RWPE2 (cell line): ENCODE measurements around the gene FRMD6.

Source experiments
- ATAC-seq: fragments of 200-7000 bp; cut with Tn5 transposase; 3 replicates; pipeline ENCODE4 v1.9.1; 2021; ENCODE audit warnings: low read depth
- DNase-seq: peaks from one replicate; pipeline ENCODE4 v3.0.0-alpha.2; 2020; ENCODE audit warnings: low spot score
- H3K27ac ChIP-seq: fragments of 450-650 bp; 2 replicates; pipeline ENCODE4 v1.5.1; 2017; ENCODE audit warnings: mild to moderate bottlenecking; ENCODE audit not compliant: poor library complexity, severe bottlenecking
- H3K27me3 ChIP-seq: fragments of 250-450 bp; sonication (Bioruptor Pico); 2 replicates; pipeline ENCODE4 v1.5.1; 2021; ENCODE audit warnings: mild to moderate bottlenecking, moderate library complexity; ENCODE audit not compliant: insufficient read depth, poor library complexity, severe bottlenecking
- H3K36me3 ChIP-seq: fragments of 250-450 bp; sonication (Bioruptor Pico); 2 replicates; pipeline ENCODE4 v1.5.1; 2020; ENCODE audit warnings: low read depth, mild to moderate bottlenecking, moderate library complexity
- H3K4me1 ChIP-seq: fragments of 250-450 bp; sonication (Bioruptor Pico); 2 replicates; pipeline ENCODE4 v1.5.1; 2021; ENCODE audit warnings: mild to moderate bottlenecking, moderate library complexity; ENCODE audit not compliant: insufficient read depth, poor library complexity, severe bottlenecking
- H3K4me3 ChIP-seq: fragments of 250-450 bp; sonication (Bioruptor Pico); 2 replicates; pipeline ENCODE4 v1.5.1; 2021; ENCODE audit warnings: mild to moderate bottlenecking, moderate library complexity; ENCODE audit not compliant: severe bottlenecking
- H3K9me3 ChIP-seq: fragments of 250-450 bp; sonication (Bioruptor Pico); 2 replicates; pipeline ENCODE4 v1.5.1; 2021; ENCODE audit warnings: mild to moderate bottlenecking, moderate library complexity; ENCODE audit not compliant: severe bottlenecking
- TF ChIP-seq, protein P1 (sequence below): fragments of 450-650 bp; IDR thresholded peaks from one replicate; pipeline ENCODE4 v1.5.1; 2017; ENCODE audit warnings: mild to moderate bottlenecking, moderate library complexity; ENCODE audit not compliant: poor library complexity, severe bottlenecking

FRMD6 gene

DNA sequence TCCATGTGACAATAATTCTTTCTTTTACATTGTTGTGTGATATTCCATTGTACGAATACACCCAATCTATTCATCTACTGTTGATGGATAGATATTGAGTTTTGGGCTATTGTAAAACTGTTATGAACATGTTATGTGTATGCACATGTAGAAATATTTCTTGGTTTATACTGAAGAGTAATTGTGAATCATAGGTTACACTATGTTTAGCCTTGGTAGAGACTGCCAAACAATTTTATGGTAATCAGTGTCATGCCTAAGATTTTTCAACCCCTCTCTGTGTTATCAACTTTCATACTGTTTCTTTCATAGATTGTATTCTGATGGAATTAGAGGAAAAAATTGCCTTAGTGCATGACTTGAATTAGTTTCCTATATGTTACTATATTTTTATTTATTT lies 39.5 kb downstream of the FRMD6 start:
- Histone ChIP-seq H3K4me1 (peaks cover 20% of the 10 kb centered on the region), H3K27me3 (no peaks in the 10 kb centered on the region), H3K9me3 (no peaks in the 10 kb centered on the region), H3K4me3 (no peak overlapping the region), H3K36me3 (peaks cover 81% of the 10 kb centered on the region), H3K27ac (peak overlapping the region; percentile 4)
- TF ChIP-seq, protein P1, sequence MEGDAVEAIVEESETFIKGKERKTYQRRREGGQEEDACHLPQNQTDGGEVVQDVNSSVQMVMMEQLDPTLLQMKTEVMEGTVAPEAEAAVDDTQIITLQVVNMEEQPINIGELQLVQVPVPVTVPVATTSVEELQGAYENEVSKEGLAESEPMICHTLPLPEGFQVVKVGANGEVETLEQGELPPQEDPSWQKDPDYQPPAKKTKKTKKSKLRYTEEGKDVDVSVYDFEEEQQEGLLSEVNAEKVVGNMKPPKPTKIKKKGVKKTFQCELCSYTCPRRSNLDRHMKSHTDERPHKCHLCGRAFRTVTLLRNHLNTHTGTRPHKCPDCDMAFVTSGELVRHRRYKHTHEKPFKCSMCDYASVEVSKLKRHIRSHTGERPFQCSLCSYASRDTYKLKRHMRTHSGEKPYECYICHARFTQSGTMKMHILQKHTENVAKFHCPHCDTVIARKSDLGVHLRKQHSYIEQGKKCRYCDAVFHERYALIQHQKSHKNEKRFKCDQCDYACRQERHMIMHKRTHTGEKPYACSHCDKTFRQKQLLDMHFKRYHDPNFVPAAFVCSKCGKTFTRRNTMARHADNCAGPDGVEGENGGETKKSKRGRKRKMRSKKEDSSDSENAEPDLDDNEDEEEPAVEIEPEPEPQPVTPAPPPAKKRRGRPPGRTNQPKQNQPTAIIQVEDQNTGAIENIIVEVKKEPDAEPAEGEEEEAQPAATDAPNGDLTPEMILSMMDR: no peak
- ATAC-seq (peak; percentile 52; the same call in 2 of the 3 replicates), DNase-seq (no peak)

DNA sequence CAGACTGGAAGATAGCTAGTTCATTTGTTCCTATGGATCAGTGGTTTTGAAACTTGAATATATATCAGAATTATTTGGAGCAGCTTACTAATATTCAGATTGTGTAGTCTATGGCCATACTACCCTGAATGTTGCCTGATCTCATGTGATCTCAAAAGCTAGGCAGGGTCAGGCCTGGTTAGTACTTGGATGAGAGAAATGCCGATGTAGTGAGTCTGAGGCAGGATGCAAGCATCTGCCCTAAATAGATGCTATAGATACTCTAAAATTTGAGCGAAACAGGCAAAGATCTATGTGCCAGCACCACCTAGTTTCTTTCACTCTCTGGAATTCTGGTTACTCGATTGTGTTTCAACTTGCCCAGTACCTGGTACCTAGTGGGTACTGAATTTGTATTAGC lies 40.9 kb downstream of the FRMD6 start:
- TF ChIP-seq, protein P1: no peak
- Histone ChIP-seq H3K4me1 (peaks cover 11% of the 10 kb centered on the region), H3K9me3 (no peaks in the 10 kb centered on the region), H3K27ac (no peak overlapping the region), H3K36me3 (peaks cover 90% of the 10 kb centered on the region), H3K4me3 (no peak overlapping the region), H3K27me3 (no peaks in the 10 kb centered on the region)
- DNase-seq: no peak
- ATAC-seq: 0 out of 3 replicates have a peak, but pooled peaks have one; percentile 31

DNA sequence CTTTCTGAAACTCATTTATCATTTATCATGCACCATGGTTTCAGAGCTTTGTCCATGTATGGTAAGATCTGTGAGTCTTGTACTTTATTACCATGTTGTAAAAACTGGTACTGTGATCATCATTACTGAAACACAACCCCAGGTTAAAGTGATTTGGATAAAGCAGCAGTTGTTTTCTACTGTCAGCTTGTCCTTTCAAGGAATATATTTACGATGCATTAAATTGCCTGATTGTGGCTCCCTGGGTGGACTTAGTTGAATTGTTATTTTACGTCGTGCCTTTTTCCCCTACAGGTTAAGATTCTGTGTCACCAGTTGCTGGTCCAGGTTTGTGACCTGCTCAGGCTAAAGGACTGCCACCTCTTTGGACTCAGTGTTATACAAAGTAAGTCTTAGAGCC lies 46.1 kb downstream of the FRMD6 start:
- H3K36me3 ChIP-seq: peaks cover 97% of the 10 kb centered on the region
- ATAC-seq (no peak), DNase-seq (no peak)

DNA sequence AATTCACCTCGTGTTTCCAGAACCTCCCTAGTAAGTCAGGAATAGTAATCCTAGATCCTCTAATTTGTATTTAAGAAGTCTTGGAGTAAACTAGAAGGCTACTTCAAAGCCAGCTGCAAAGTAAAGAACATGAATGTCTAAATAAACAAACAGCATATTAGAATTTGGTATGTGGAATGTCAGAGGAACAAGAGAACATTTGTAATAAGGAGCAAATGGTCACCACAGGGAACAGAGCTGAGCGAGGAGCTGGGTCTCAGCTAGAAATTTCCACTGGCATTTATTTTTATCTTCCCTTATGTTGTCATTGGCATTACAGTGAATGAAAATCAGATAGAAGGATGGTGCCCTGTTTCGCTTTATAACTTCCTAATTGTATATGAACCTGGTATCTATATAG lies 50.2 kb downstream of the FRMD6 start:
- H3K4me3 ChIP-seq: no peak overlapping the region
- no peaks in the 10 kb centered on the region for H3K9me3 ChIP-seq
- no peaks in the 10 kb centered on the region for H3K27me3 ChIP-seq
- DNase-seq: no peak
- H3K36me3 ChIP-seq: peaks cover 97% of the 10 kb centered on the region
- no peak overlapping the region for H3K27ac ChIP-seq
- H3K4me1 ChIP-seq: no peaks in the 10 kb centered on the region
- TF ChIP-seq, protein P1: no peak
- ATAC-seq: no peak

More for the DNA sequence above, 46.1 kb downstream of the FRMD6 start:
- Histone ChIP-seq H3K27me3 (no peaks in the 10 kb centered on the region), H3K4me1 (no peaks in the 10 kb centered on the region), H3K27ac (no peak overlapping the region), H3K4me3 (no peak overlapping the region), H3K9me3 (no peaks in the 10 kb centered on the region)
- TF ChIP-seq, protein P1: no peak

DNA sequence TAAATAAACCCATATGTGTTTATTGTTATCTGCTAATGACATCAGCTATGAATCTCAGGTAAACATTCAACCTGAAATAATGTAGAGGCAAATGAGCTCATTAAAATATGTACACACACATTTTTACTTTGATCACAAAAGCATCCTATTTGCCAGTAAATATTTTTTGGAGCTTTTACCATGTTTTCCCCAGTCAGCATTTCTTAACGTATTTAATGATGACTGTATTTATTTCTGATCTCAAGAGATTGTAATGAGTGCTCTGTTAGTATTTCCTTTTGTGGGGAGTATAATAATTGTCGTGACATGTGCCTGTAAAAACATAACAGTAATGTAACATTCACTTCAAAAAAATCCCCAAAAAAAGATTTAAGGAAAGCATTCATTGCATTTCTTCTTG lies 52.1 kb downstream of the FRMD6 start:
- H3K9me3 ChIP-seq: no peaks in the 10 kb centered on the region
- no peak overlapping the region for H3K27ac ChIP-seq
- no peak overlapping the region for H3K4me3 ChIP-seq
- no peaks in the 10 kb centered on the region for H3K27me3 ChIP-seq
- no peaks in the 10 kb centered on the region for H3K4me1 ChIP-seq
- ATAC-seq (no peak), DNase-seq (no peak)
- H3K36me3 ChIP-seq: peaks cover 97% of the 10 kb centered on the region
- TF ChIP-seq, protein P1: no peak
